Measurements from ENCODE around the gene ASF1B.

DNA sequence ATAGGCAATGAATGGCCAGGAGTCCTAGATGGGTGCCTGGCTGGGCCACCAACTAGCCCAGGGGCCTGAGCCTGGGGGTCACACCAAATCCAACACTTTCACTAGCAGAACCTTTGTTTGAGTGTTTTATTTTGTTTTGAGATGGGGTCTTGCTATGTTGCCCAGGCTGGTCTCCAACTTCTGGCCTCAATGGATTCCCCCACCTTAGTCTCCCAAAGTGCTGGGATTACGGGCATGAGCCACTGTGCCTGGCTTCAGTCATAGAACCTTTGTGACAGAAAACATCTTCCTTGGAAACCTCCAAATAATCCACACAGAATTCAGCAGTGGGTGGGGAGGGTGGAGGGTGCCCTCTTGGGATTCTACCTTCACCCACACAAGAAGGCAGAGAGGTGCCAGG is 24.9 kb downstream of the ASF1B start:
- TF ChIP-seq ZNF274 (IDR thresholded peaks at IDR 0.05; ENCODE audit: low read depth, low read length) (no peak), SUZ12 (IDR thresholded peaks at IDR 0.05; ENCODE audit: extremely low read depth, insufficient read depth, insufficient read length) (no peak), YY1 (IDR thresholded peaks at IDR 0.05; ENCODE audit: insufficient read depth, insufficient read length) (no peak)

Data from NT2/D1 (cell line).